ENCODE data around the gene ST6GALNAC3.

DNA sequence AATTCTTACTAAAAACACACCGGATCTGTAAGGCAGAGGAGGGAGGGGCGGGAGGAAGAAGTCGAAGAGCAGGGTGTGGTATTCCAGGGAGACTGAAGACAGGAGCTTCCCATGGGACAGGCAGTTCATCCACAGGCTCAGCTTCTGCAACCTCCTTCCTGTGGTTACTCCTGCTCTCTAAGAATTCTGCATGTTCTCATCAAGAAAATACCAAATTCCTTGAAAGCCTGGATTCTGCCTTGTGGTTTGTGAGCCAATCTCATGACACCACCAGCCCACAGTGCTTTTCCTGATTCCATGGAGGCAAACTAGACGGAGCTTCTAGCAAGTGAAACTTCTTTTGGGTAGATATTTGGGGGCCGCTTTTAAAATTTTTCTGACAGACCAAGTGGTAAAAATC is 1.1 kb upstream of the ST6GALNAC3 start:
- TF ChIP-seq CTCF (IDR thresholded peaks at IDR 0.05) (no peak), POLR2A (IDR thresholded peaks at IDR 0.05) (no peak)

Data from heart left ventricle (tissue), 13 donors.